Stimulated activated CD4-positive, alpha-beta T cell treated with anti-CD3 and anti-CD28 coated beads, Interleukin-15, amount 100 ng/mL, for 24 hours (primary cell): ENCODE measurements around the gene RAB3A.

ENCODE experiments used
- DNase-seq: peaks from one replicate; pipeline ENCODE4 v3.0.0-alpha.2; 2020

Gene RAB3A

DNA sequence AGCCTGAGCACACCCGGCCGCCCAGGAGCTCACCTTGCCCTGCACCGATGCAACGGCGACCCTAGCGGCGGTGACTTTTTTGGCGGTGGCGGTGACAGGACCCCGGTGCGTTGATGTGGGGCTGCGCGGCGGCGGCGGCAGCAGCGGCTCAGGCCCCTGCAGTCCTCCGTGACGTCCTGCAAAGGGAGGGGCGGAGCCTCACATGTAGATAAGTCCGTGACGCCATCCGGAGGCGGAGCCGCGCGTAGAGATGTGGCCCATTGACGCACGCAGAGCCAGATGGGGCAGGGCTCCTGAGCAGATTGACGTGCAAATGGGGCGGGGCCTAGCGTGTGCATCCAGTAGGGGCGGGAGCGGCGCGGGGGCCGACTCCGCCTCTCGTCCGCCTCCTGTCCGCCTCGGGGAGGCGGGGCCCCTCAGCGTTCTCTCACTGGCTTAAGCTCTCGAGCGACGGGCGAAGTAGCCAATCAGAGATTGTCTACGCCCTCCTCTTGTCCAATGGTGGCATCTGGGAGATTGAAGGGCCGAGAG lies at the start of gene RAB3A:
Gene RAB3A (minus strand): TSS at position 180 of the 531 bp plus-strand sequence. CDS start 1,302 bp downstream, outside the sequence.
- peak; percentile 100 for DNase-seq

- no peak for DNase-seq
Measured at GRCh38 chr19:18253130-18253529, 49.3 kb upstream of the RAB3A start.

DNA sequence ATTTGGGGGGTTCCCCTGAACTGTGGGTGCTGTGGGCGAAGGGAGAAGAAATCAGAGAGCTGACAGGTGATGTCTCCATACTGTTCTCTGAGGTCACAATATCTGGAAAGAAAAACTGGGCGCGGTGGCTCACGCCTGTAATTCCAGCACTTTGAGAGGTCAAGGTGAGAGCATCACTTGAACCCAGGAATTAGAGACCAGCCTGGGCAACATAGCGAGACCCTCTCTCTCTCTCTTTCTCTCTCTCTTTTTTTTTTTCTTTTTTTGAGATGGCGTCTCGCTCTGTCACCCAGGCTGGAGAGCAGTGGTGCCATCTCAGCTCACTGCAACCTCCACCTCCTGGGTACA lies 48.5 kb upstream of the RAB3A start:
- no peak for DNase-seq

DNA sequence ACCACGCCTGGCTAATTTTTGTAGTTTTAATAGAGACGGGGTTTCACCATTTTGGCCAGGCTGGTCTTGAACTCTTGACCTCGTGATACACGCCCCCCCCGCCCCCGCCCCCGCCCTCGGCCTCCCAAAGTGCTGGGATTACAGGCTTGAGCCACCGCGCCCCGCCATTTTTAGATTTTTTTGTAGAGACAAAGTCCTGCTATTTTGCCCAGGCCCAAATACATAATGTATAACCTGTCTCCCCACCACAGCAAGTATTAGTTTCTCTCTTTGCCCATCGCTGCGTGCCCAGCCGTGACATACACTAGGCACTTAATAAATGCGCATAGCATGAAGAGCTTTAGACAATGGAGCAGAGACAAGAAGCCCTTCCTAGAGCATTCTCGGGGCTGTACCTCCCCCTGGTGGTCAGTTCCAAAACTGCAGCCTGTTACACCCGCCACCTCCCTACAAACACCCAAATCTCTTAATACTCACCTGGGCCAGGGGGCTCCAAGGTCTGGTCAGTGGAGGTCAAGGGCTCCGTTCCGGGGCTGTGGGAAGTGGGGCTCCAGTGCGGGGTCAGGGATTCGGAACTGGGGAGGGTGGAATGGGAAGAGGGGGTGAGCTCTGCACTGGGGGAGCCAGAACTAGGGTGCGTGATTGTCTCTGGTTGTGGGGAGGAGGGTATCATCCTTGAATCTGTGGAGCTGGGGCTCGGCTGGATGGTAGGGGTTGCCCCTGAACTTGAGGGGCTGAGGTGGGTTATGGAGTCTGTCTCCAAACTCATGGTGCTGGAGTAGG lies 47.9 kb upstream of the RAB3A start:
- peak; percentile 84 for DNase-seq

DNA sequence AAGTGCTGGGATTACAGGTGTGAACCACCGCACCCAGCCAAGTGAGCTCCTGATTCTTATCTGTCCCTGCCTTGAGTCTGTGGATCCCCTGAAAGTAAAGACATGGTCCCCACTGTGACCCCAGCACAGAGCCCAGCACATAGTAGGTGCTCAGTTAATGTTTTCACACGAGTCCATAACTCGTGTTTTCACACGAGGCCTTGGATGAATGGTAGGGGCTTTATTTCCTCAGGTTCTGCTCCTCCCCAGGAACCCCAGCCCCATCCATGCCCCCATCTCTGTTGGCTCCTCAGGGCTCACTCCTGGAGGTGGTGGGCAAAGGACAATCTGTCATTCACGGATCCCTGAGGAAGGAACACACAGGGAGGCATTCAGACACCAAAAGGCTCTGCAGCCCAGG lies 46.0 kb upstream of the RAB3A start:
- no peak for DNase-seq

DNA sequence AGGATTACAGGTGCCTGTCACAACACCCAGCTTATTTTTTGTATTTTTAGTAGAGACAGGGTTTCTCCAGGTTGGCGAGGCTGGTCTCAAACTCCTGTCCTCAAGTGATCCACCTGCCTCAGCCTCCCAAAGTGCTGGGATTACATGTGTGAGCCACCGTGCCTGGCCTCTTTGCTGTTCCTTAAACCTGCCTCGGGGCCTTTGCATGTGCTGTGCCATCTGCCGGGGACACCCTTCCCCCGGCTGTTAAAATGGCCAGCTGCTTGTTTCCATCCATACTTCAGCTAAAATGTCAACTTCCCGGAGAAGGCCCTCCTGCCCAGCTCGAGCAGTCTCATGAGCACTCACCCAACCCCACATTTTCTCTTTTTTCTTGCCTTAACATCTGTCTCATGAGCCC lies 41.5 kb upstream of the RAB3A start:
- DNase-seq, result no peak

- no peak for DNase-seq
Measured at GRCh38 chr19:18239303-18239702, 35.5 kb upstream of the RAB3A start.

DNA sequence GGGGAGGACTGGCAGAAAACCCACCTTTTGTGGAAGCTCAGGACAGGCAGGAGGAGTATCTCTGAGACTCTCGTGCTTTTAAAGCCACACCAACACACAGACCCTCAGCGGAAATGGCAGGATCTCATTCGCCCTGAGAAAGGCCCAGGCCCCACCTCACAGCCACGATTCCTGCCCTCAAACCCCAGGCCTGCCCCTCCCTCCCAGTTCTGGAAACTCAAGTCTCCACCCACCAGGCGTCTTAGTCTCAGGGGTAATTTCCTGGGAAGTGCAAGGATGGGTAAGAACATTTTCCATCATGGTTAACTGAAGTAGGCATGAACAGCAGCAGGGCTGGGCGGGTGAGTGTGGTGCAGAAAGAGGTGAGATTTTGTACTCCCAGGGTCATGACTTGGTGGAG lies 30.4 kb upstream of the RAB3A start:
- DNase-seq, result no peak

DNA sequence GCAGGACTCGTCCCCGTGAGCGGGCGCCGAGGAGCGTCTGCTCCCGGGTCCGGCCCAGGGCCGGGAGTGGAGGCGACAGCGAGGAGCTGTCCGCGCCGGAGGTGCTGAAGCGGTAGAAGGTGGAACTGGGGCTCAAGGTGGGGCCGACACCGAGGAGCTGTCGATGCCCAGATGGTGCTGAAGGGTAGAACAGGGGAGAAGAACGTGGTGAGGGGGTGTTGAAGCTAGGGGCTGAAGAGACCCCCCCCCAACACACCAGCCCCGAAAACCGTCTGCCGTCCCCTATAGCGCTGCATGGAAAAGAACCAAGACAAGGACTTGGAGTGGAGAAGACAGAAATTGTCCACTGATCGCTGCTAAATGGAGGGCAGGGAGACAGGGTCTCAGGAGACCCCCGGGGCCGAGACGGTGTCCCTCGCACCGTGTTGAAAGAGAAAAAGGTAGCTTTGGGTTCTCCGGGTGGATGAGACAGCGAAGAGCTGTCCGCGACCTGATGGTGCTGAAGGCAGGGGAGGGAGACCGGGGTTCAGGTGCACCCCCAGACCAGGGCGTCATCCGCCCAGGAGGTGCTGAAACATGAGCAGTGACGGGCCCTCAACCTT lies 29.5 kb upstream of the RAB3A start:
- peak; percentile 55 for DNase-seq

DNA sequence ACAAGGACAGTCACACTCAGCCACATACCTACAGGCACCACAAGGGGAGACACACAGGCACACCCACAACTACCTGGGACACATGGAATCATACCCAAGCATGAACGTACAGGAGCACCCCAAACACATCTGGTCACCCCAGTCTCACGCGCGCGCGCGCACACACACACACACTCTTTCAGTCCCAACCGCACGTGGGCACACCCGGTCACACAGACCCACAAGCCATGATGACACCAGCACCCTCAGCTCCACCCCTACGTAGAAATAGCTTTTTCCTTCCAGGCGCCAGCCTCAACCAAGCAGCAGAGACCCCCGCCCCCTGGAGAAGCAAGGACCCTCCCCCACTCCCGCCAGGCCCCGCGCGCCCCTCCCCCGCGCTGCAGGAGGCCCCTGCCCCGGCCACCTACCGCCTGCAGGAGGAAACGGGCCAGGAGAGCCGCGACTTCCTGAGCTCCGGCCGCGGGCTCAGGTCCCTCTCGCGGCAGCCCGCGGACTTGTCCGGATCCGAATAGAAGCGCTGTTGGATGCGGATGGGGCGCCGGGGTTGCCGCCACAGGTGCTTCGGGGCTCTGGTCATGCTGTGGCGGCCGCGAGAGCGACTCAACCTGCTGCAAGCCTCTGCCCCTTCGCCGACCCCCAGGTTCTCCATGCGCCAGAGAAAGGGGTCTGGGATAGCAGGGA lies 28.8 kb upstream of the RAB3A start:
- peak; percentile 22 for DNase-seq

- no peak for DNase-seq
Measured at GRCh38 chr19:18231775-18232174, 27.9 kb upstream of the RAB3A start.

DNA sequence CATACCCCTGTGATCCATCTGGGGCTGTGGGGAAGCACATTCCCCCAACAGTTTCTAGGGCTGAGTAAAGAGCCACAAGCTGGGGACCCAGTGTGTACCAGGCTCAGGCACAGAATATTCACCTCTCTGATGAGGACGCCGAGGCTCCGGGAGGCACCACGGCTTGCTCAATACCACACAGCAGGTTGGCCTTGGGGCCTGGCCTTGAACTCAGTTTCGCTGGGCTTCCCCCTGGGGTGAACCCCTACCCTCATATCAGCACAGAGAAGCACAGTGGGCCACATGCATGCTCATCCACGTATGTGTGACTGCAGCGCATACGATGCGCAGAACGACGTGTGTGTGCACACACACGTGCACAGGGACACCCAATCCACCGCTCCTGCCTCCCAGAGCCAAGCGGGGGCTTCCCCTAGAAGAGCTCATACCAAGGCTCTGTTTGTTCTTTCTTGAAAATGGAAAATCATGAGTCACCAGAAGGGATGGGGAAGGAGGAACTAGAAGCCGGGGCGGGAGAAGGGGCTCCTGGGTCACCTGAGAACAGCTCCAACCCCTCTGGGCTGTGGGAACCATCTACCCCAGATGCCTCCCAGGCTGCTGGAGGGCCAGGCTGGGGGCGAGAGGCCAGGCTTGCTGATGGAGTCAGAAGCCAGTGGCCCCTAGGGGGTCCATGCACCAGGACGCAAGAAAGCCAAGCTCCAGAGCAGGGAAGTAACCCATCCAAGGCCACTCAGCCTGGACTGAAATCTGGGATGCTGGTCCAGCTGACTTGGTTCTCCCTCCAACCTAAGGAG lies 27.3 kb upstream of the RAB3A start:
- peak; percentile 14 for DNase-seq

DNA sequence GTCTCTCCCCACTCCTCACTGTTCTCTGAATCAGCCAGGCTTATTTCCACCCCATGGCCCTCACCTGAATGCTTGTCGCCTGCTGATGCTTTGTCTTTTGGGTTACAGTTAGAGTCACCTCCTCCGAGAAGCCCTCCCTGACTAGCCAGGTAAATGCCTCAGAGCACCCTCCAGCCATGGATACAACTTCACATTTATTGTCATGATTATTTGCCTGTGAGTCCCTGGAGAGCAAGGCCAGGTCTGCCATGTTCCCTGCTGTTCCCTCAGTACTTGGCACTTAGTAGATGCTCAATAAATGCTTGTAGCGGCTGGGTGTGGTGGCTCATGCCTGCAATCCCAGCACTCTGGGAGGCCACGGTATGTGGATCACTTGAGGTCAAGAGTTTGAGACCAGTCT lies 26.1 kb upstream of the RAB3A start:
- DNase-seq, result no peak

GRCh38 chr19:18229474-18229873 lies 25.6 kb upstream of the RAB3A start:
- DNase-seq, result no peak

GRCh38 chr19:18227781-18228271 lies 24.0 kb upstream of the RAB3A start:
- DNase-seq, result no peak

DNA sequence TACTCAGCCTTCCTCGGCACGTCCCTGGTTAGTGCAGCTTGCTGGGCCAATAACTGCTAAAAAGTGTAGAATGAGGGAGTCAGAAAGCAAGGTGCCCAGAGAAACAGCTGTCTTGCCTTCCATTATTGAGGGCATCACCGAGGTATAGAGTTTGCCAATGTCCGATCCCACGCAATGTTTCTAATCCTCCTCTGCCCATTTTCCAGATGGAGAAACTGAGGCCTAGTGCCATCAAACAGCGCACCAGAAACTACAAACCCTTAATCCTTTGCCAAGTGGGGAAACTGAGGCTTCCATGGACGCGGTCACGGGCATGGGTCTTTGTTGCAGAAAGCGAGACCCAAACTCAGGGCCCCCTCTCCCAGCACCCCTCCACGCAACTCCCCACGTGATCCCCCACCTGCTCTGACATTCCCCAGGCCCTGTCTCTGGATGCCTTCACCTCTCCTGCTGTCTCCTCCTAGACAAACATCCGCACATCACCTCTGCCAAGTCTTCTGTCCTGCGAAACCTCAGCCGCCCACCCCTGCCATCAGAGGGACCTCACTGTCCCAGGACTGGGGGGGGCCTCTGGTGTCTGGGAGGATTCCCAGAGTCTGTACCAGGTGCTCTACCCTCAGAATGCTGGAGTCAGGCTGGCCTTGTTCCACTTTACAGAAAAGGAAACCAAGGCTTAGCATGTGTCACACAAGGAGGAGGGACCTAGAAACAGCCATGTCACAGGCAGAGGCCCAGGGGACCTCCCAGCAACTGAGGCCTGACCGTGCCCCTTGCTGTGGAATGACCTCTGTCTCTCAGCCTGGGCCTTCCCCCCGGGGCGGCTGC lies 23.3 kb upstream of the RAB3A start:
- no peak for DNase-seq

DNA sequence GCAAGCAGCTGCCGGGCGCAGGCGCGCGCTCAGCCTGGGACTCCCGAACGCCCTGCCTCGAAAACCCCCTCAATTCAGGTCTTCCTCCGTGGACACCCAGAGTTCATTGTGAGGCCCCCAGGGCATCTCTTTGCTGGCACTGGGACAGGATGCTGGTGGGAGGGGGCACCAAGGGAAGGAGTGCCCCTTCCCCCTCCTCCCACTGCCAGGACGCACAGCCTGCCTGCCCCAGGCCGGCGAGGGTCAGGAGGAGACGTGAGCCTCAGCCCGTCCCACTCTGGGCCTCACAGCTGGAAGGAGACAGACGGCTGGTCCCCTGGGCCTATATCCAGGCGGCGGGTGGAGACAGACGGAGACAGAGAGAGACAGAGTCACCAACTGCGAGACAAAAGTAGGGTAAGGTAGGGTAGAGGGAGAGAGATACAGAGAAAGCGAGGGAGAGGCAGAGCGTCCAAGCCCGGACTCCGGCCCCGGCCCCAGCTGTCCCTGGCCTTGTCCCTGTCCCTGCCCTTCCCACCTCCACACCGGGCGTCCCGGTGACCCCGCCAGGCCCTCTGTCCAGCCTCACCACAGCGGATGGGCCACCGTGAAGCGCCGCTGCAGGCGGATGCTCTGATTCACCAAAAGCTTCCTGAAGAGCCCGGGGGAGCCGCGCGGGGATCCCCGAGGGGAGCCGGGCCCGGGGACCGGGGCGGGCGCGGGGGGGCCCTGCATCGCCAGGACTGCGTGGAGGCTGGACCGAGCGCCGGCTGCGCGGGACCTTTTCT lies 22.0 kb upstream of the RAB3A start, which contains the start of gene PDE4C:
Gene PDE4C (minus strand): TSS at position 737 of the 767 bp plus-strand sequence. CDS start 23 bp downstream, at position 714.
- DNase-seq, result no peak

GRCh38 chr19:18225355-18225701 lies 21.5 kb upstream of the RAB3A start:
- DNase-seq, result no peak

- peak; percentile 98 for DNase-seq
Measured at GRCh38 chr19:18224525-18225354, 20.9 kb upstream of the RAB3A start.

- peak; percentile 51 for DNase-seq
Measured at GRCh38 chr19:18223860-18224524, 20.1 kb upstream of the RAB3A start.
